Heart right ventricle (tissue), 16 donors: ENCODE measurements around the gene DUSP22. TPM values are rescaled to one million over a fixed set of nuclear protein-coding genes. Genes with fewer than 3 reads are reported as not detected.

Source experiments
- ATAC-seq, 8 donors: fragments of 200-7000 bp; cut with Tn5 transposase; one replicate each; pipeline ENCODE4 v1.9.1; 2020; ENCODE audit warnings: mild to moderate bottlenecking in 8 of 8, moderate library complexity in 8 of 8, moderate number of reproducible peaks in 1 of 8
- DNase-seq, 2 donors: peaks; one replicate each; pipeline ENCODE4 v3.0.0-alpha.2; 2020
- H3K27ac ChIP-seq, 10 donors: fragments of 200-600 bp; sonication (generic) in 2 of 10; one replicate each; pipeline versions ENCODE4 v1.5.0 to v1.8.0; 2020 to 2022; ENCODE audit warnings: mild to moderate bottlenecking in 3 of 10
- H3K27me3 ChIP-seq, 7 donors: fragments of 200-600 bp; one replicate each; pipeline ENCODE4 v1.8.0; 2021 to 2022; ENCODE audit warnings: mild to moderate bottlenecking in 2 of 7
- H3K36me3 ChIP-seq, 9 donors: fragments of 200-600 bp; sonication (generic) in 1 of 9; one replicate each; pipeline versions ENCODE4 v1.5.0 to v1.8.0; 2020 to 2022; ENCODE audit warnings: mild to moderate bottlenecking in 2 of 9
- H3K4me1 ChIP-seq, 9 donors: fragments of 200-600 bp; sonication (generic) in 1 of 9; one replicate each; pipeline versions ENCODE4 v1.5.0 to v1.8.0; 2020 to 2022; ENCODE audit warnings: mild to moderate bottlenecking in 4 of 9
- H3K4me3 ChIP-seq, 10 donors: fragments of 200-600 bp; sonication (generic) in 2 of 10; one replicate each; pipeline versions ENCODE4 v1.5.0 to v1.8.0; 2020 to 2022; ENCODE audit warnings: mild to moderate bottlenecking in 7 of 10, moderate library complexity in 2 of 10
- H3K9me3 ChIP-seq, 11 donors: fragments of 200-600 bp in 10 of 11; sonication (generic) in 2 of 11; one replicate each; pipeline versions ENCODE4 v1.5.0 to v1.8.0; 2013 to 2022; ENCODE audit warnings: mild to moderate bottlenecking in 2 of 11, control low read depth in 1 of 11, moderate library complexity in 1 of 11
- WGBS, 2 donors: extraction: QIAGEN DNeasy Blood & Tissue Kit; methylation state at CpG; one replicate each; pipeline ENCODE4 v1.1.7; 2013; ENCODE audit warnings: inconsistent platforms in 1 of 2; 5-methylcytosine and 5-hydroxymethylcytosine counted together
- intact Hi-C, 10 donors: fragments of 100-400 bp; cut with DNase I; formaldehyde crosslinking; loops; one replicate each; pipeline versions ENCODE4 v1.11.1 to v1.14.2; 2022
- polyA plus RNA-seq, 2 donors: library from polyadenylated mRNA; stranded (reverse); fragments of 200-250 nt; gene quantifications; one replicate each; pipeline ENCODE4 v1.2.3, GENCODE V29; 2013
- total RNA-seq, 10 donors: library from RNA; stranded (reverse); fragmentation: NEBNext Ultra II Directional in 3 of 10; extraction: Animal tissue kit (Norgen Biotek cat#: 25700) in 3 of 10; gene quantifications; one replicate each; pipeline versions ENCODE4 v1.2.1 to v1.2.4, GENCODE V29; 2021 to 2023
- TF ChIP-seq, protein P1 (sequence below), 9 donors: fragments of 200-600 bp; sonication (generic) in 2 of 9; IDR thresholded peaks; one replicate each; pipeline versions ENCODE4 v1.5.0 to v1.8.0; 2021 to 2022; ENCODE audit warnings: antibody characterized with exemption in 9 of 9, mild to moderate bottlenecking in 5 of 9, moderate library complexity in 1 of 9
- donor health status: Arrhythmogenic right ventricular cardiomyopathy.
- donor health status: ischemic (EF 13 %, LVEDD 7.1; RV severe dilation, severe dysfunction).
- donor health status: healthy with polysubstance abuse.
- donor health status: DM: no; HTN: yes; CAD: no.
- donor health status: DM: no; HTN: no; CAD: no.
- donor health status: ischemic (EF 25% LVEDD 6.9; RV normal size, moderate dysfunction).
- donor health status: ischemic (EF 25% LVEDD 5.7; RV mildly dilated, moderate dysfunction).
- donor health status: healthy.
- donor health status: DM: yes; HTN: yes; CAD: no.
- donor health status: Ischemic cardiomyopathy.
- donor health status: ischemic (EF 35%, LVEDD 5.7; RV mildly dilated, moderate dysfunction).
- donor health status: nonischemic (EF 11% LVEDD 7.7; RV severe dilation, severe dysfunction).
- donor health status: DM: yes; HTN: yes; CAD: no.
- donor health status: PGD.
- donor health status: ischemic (EF 29% LVEDD 5.4; RV normal size, mild dysfunction).
- donor health status: nonischemic (EF 23%, LVEDD 6.1; RV moderate dilation, normal function).

Gene DUSP22
- total and polyA plus RNA-seq, 12 donors = 32.0 to 70.4 (median 51.9) TPM

DNA sequence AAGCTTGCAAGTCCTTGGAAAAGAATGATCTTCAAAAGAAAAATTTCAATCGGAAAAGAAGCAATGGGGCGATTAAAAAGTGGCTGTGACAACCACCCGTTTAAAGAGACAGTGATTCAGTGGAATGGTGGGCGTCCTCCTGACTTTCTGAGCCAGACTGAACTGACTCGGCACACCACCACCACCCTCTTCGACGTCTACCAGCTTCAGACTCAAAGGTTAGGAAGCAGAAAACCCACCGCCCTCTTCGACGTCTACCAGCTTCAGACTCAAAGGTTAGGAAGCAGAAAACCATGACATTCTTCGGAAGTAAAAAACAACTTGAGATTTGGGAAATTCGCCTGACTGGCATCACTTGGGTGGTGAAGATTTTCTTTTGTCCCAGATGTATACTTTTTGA, 71.0 kb downstream of the DUSP22 start:
- H3K9me3 ChIP-seq = peaks cover 0 to 13% (median 0%) of the 10 kb centered on the region in 11 donors
- no peaks in the 10 kb centered on the region for H3K36me3 ChIP-seq
- H3K4me1 ChIP-seq = no peaks in the 10 kb centered on the region
- intact Hi-C loops = no loop called here
- H3K4me3 ChIP-seq = no peak overlapping the region
- TF ChIP-seq, protein P1, sequence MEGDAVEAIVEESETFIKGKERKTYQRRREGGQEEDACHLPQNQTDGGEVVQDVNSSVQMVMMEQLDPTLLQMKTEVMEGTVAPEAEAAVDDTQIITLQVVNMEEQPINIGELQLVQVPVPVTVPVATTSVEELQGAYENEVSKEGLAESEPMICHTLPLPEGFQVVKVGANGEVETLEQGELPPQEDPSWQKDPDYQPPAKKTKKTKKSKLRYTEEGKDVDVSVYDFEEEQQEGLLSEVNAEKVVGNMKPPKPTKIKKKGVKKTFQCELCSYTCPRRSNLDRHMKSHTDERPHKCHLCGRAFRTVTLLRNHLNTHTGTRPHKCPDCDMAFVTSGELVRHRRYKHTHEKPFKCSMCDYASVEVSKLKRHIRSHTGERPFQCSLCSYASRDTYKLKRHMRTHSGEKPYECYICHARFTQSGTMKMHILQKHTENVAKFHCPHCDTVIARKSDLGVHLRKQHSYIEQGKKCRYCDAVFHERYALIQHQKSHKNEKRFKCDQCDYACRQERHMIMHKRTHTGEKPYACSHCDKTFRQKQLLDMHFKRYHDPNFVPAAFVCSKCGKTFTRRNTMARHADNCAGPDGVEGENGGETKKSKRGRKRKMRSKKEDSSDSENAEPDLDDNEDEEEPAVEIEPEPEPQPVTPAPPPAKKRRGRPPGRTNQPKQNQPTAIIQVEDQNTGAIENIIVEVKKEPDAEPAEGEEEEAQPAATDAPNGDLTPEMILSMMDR (IDR thresholded peaks at IDR 0.05) = no peak
- no peak overlapping the region for H3K27ac ChIP-seq
- no peak for ATAC-seq
- WGBS, 2 donors = 87 to 90% methylated on average over 12 of the region's 12 CpGs
- no peak for DNase-seq
- peaks cover 0 to 17% (median 6%) of the 10 kb centered on the region in 7 donors for H3K27me3 ChIP-seq

DNA sequence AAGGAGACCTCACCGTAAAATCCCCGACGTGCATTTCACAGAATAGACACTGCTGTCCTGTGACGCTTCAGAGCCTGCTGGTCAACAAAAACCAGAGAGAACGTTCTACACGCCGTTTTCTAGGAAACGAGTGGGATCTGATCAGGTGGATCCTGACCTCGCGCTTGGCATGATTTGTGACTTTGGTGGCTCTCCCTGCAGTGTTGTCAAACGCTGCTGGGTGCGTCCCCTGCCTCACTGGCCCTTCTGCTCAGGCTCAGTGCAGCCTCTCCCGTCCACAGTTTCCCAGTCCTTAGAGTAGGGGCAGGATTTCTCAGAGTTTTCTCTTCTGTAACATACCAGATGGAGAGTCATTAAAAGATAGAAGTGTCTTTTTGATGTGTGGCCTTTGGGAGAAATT, 71.6 kb downstream of the DUSP22 start:
- 89% methylated on average over 13 of the region's 13 CpGs for WGBS, 2 donors
- intact Hi-C loops = no loop called here
- Histone ChIP-seq H3K27me3 (peaks cover 0 to 24% (median 12%) of the 10 kb centered on the region in 7 donors), H3K9me3 (peaks cover 0 to 13% (median 0%) of the 10 kb centered on the region in 11 donors), H3K36me3 (no peaks in the 10 kb centered on the region), H3K27ac (no peak overlapping the region), H3K4me3 (no peak overlapping the region), H3K4me1 (no peaks in the 10 kb centered on the region)
- no peak for ATAC-seq
- no peak for DNase-seq
- TF ChIP-seq, protein P1 (IDR thresholded peaks at IDR 0.05) = no peak

DNA sequence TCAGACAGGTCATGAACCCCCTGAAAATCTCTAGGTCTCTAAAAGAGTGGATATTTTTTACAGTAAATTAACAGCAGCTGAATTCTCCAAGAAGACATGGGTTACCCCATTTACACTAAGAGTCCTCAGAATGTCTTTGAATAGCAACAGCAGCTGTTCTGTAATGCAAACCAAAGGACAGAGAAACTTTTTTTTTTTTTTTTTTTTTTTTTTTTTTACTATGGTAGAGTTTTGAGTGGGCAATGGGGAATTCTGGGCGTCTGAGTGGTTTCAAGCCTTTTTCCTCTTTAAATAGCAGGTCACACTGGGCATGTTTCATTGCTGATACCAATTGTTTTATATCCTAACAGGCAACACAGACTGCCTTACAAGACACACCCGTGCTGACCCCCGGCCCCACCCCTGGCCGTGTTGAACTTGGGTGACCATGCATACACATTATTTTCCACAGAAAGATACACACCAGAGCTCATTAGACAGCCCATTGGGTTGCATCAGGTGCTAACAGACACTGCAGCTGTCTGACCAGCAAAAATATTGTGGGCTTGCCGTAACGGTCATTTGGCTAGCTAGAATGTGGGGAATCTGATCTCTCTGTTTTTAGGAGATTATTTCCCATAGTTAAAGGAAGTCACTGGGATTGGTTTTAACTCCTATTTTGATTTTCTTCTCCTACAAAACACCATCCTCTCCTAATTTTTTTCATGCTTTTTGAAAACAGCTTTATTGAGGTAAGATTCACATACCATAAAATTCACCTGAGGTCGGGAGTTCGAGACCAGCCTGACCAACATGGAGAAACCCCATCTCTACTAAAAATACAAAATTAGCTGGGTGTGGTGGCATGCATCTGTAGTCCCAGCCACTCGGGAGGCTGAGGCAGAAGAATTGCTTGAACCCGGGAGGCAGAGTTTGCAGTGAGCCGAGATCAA, 72.6 kb downstream of the DUSP22 start:
- Histone ChIP-seq H3K9me3 (peaks cover 0 to 13% (median 0%) of the 10 kb centered on the region in 11 donors), H3K27me3 (peaks cover 0 to 32% (median 22%) of the 10 kb centered on the region in 7 donors), H3K4me3 (no peak overlapping the region), H3K4me1 (no peaks in the 10 kb centered on the region), H3K27ac (no peak overlapping the region), H3K36me3 (no peaks in the 10 kb centered on the region)
- TF ChIP-seq, protein P1 (IDR thresholded peaks at IDR 0.05) = no peak
- DNase-seq (no peak), ATAC-seq (no peak)
- intact Hi-C loops = no loop called here
- WGBS, 2 donors = 71 to 79% methylated on average over 11 of the region's 11 CpGs

DNA sequence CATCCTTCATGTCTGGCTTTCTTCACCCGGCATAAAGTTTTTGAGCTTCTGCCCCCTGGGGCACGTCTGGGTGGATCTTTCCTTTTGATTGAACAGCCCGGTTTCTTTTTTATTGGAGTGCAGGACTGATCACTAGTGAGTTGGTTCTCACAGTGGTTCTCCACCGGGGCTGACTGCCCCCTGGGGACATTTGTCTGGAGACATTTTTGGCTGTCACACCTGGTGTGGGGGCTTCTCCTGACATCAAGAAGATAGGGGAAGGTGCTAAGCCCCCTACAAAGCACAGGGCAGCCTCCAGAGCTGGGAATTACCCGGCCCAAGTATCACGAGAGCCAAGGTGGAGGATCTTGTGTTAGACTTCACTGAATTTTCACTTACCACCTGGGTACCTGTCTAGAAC, 73.5 kb downstream of the DUSP22 start:
- no peaks in the 10 kb centered on the region for H3K36me3 ChIP-seq
- no peak overlapping the region for H3K27ac ChIP-seq
- no peak overlapping the region for H3K4me3 ChIP-seq
- TF ChIP-seq, protein P1 (IDR thresholded peaks at IDR 0.05) = no peak
- peaks cover 0 to 41% (median 31%) of the 10 kb centered on the region in 7 donors for H3K27me3 ChIP-seq
- 57 to 60% methylated on average over 6 of the region's 6 CpGs for WGBS, 2 donors
- intact Hi-C loops = no loop called here
- peaks cover 0 to 13% (median 0%) of the 10 kb centered on the region in 11 donors for H3K9me3 ChIP-seq
- H3K4me1 ChIP-seq = no peaks in the 10 kb centered on the region
- ATAC-seq (no peak), DNase-seq (no peak)
